CD14-positive monocyte (primary cell): Measurements from ENCODE around the gene HCN2. TPM values are rescaled to one million over a fixed set of nuclear protein-coding genes. Genes with fewer than 3 reads are reported as not detected.

ENCODE experiments used
- DNase-seq, 3 donors: peaks; one replicate each; pipeline ENCODE4 v3.0.0-alpha.2; 2011 to 2022
- H2AFZ ChIP-seq: 2 replicates; pipeline ENCODE4 v1.6.0; 2012; ENCODE audit warnings: mild to moderate bottlenecking, low read depth, low read length, inconsistent platforms; ENCODE audit not compliant: insufficient read depth, poor library complexity, severe bottlenecking
- H3K27ac ChIP-seq, 2 donors: 1 replicate in 1 of 2; 2 replicates in 1 of 2; pipeline ENCODE4 v1.5.1; 2012 to 2013; ENCODE audit warnings: low read length in 2 of 2, control low read depth in 1 of 2, inconsistent platforms in 1 of 2, low read depth in 1 of 2, mild to moderate bottlenecking in 1 of 2
- H3K27me3 ChIP-seq, 2 donors: one replicate each; pipeline versions ENCODE4 v1.6.0 to v1.6.1; 2011 to 2013; ENCODE audit warnings: low read length in 2 of 2; ENCODE audit not compliant: control insufficient read depth in 2 of 2, insufficient read depth in 2 of 2
- H3K36me3 ChIP-seq, 2 donors: replicated peaks in 1 of 2; 1 replicate in 1 of 2; 2 replicates in 1 of 2; pipeline versions ENCODE4 v1.5.1 to v1.6.1; 2012 to 2013; ENCODE audit warnings: low read length in 2 of 2, control low read depth in 1 of 2, inconsistent platforms in 1 of 2, mild to moderate bottlenecking in 1 of 2; ENCODE audit not compliant: insufficient read depth in 2 of 2, control insufficient read depth in 1 of 2
- H3K4me1 ChIP-seq, 2 donors: 1 replicate in 1 of 2; 2 replicates in 1 of 2; pipeline versions ENCODE4 v1.5.1 to v1.6.1; 2012 to 2013; ENCODE audit warnings: low read length in 2 of 2, control low read depth in 1 of 2, inconsistent platforms in 1 of 2, mild to moderate bottlenecking in 1 of 2, moderate library complexity in 1 of 2; ENCODE audit not compliant: insufficient read depth in 2 of 2, control insufficient read depth in 1 of 2
- H3K4me2 ChIP-seq: replicated peaks from 2 replicates; pipeline ENCODE3; 2012; ENCODE audit warnings: low read length, moderate library complexity, mild to moderate bottlenecking; ENCODE audit not compliant: poor library complexity, severe bottlenecking; ENCODE audit errors: extremely low read depth
- H3K4me3 ChIP-seq, 3 experiments: fragments of 200-600 bp in 1 of 3; sonication (generic) in 1 of 3; replicated peaks in 1 of 3; 1 replicate in 2 of 3; 2 replicates in 1 of 3; pipeline ENCODE4 v1.5.1; 2011 to 2013; ENCODE audit warnings: low read length in 3 of 3, mild to moderate bottlenecking in 3 of 3, control low read depth in 2 of 3, low read depth in 2 of 3, inconsistent platforms in 1 of 3, moderate library complexity in 1 of 3
- H3K79me2 ChIP-seq: 2 replicates; pipeline ENCODE4 v1.6.0; 2012; ENCODE audit warnings: mild to moderate bottlenecking, control low read depth, inconsistent platforms, low read length, moderate library complexity; ENCODE audit not compliant: insufficient read depth
- H3K9ac ChIP-seq: 2 replicates; pipeline ENCODE4 v1.6.0; 2017; ENCODE audit warnings: low read length, mild to moderate bottlenecking; ENCODE audit not compliant: insufficient read depth, poor library complexity, severe bottlenecking
- H3K9me3 ChIP-seq, 2 donors: replicated peaks in 1 of 2; 1 replicate in 1 of 2; 2 replicates in 1 of 2; pipeline versions ENCODE4 v1.5.1 to v1.6.1; 2012 to 2013; ENCODE audit warnings: low read length in 2 of 2, control low read depth in 1 of 2; ENCODE audit not compliant: control insufficient read depth in 1 of 2, insufficient read depth in 1 of 2
- H4K20me1 ChIP-seq: 2 replicates; pipeline ENCODE4 v1.6.0; 2012; ENCODE audit warnings: mild to moderate bottlenecking, low read length, control low read depth, moderate library complexity; ENCODE audit not compliant: insufficient read depth
- H3K27ac Mint-ChIP-seq, 7 donors: one replicate each; pipeline ENCODE4 v1.8.0; 2020; ENCODE audit warnings: mild to moderate bottlenecking in 7 of 7, mixed read lengths in 7 of 7, moderate library complexity in 6 of 7, inconsistent platforms in 2 of 7
- H3K27me3 Mint-ChIP-seq, 3 donors: one replicate each; pipeline ENCODE4 v1.8.0; 2021 to 2022; ENCODE audit warnings: low read depth in 3 of 3, mild to moderate bottlenecking in 3 of 3, mixed read lengths in 3 of 3, moderate library complexity in 3 of 3, inconsistent platforms in 1 of 3
- H3K36me3 Mint-ChIP-seq, 2 donors: one replicate each; pipeline ENCODE4 v1.8.0; 2020; ENCODE audit warnings: mixed read lengths in 2 of 2, inconsistent platforms in 1 of 2, mild to moderate bottlenecking in 1 of 2
- H3K4me1 Mint-ChIP-seq: one replicate; pipeline ENCODE4 v1.8.0; 2020; ENCODE audit warnings: mild to moderate bottlenecking, mixed read lengths
- H3K4me3 Mint-ChIP-seq, 2 donors: one replicate each; pipeline ENCODE4 v1.8.0; 2020; ENCODE audit warnings: mild to moderate bottlenecking in 2 of 2, mixed read lengths in 2 of 2, moderate library complexity in 1 of 2
- H3K9me3 Mint-ChIP-seq, 7 donors: one replicate each; pipeline ENCODE4 v1.8.0; 2020 to 2022; ENCODE audit warnings: mixed read lengths in 7 of 7, mild to moderate bottlenecking in 6 of 7, moderate library complexity in 6 of 7, inconsistent platforms in 2 of 7
- WGBS: methylation state at CpG from one replicate; pipeline ENCODE4 v1.1.5; 2013; ENCODE audit warnings: missing lambda C conversion rate; ENCODE audit not compliant: insufficient coverage; 5-methylcytosine and 5-hydroxymethylcytosine counted together
- intact Hi-C, 2 donors: fragments of 100-400 bp; cut with micrococcal nuclease; formaldehyde crosslinking; loops; one replicate each; pipeline versions ENCODE4 v1.15.0 to v1.15.1; 2023
- polyA plus RNA-seq, 3 donors: library from polyadenylated mRNA; depleted of rRNA in 1 of 3; unstranded in 2 of 3; stranded (reverse) in 1 of 3; fragments of 300-500 nt in 2 of 3; fragments of >200 nt in 1 of 3; fragmentation: Illumina TruSeq in 2 of 3; gene quantifications; 1 replicate in 2 of 3; 2 replicates in 1 of 3; pipeline ENCODE4 v1.2.3, GENCODE V29; 2012 to 2021
- TF ChIP-seq, protein P1 (sequence below): fragments of 200-600 bp; IDR thresholded peaks from one replicate; pipeline ENCODE4 v1.8.0; 2022; ENCODE audit warnings: antibody characterized with exemption, mild to moderate bottlenecking

The HCN2 gene
- polyA plus RNA-seq, 3 donors = 0.21 TPM; not detected in 2

DNA sequence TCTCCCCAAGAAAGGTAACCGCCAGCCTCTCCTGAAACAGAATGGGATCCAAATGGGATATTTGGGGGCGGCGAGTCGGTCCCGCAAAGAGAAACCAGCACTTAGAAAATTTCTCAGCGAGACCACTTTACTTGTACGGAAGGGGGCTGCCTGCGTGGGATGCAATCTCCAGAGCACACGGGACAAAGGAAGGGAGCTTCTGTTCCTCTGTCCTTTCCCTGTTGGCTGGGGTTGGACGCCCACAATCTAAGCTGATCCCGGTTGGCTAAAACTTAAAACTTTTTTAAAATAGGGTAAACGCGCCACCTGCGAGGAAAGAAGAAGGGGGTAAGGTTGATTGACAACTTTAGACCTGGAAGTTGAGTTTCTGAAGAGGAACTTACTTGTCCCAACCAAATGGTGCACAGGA is 18.1 kb upstream of the HCN2 start:
- TF ChIP-seq, protein P1, sequence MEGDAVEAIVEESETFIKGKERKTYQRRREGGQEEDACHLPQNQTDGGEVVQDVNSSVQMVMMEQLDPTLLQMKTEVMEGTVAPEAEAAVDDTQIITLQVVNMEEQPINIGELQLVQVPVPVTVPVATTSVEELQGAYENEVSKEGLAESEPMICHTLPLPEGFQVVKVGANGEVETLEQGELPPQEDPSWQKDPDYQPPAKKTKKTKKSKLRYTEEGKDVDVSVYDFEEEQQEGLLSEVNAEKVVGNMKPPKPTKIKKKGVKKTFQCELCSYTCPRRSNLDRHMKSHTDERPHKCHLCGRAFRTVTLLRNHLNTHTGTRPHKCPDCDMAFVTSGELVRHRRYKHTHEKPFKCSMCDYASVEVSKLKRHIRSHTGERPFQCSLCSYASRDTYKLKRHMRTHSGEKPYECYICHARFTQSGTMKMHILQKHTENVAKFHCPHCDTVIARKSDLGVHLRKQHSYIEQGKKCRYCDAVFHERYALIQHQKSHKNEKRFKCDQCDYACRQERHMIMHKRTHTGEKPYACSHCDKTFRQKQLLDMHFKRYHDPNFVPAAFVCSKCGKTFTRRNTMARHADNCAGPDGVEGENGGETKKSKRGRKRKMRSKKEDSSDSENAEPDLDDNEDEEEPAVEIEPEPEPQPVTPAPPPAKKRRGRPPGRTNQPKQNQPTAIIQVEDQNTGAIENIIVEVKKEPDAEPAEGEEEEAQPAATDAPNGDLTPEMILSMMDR = no peak
- Histone ChIP-seq H3K4me1 (peaks cover 60 to 72% of the 10 kb centered on the region in 2 donors), H4K20me1 (peaks cover 40% of the 10 kb centered on the region), H3K9ac (peak overlapping the region; percentile 65), H3K27ac (peak overlapping the region; percentile 75 to 84), H3K9me3 (no peaks in the 10 kb centered on the region), H3K79me2 (peaks cover 65% of the 10 kb centered on the region), H3K27me3 (no peaks in the 10 kb centered on the region), H3K36me3 (no peaks in the 10 kb centered on the region), H2AFZ (peak overlapping the region; percentile 83), H3K4me3 (peak overlapping the region; percentile 48 to 90 (median 52)), H3K4me2 (peak overlapping the region; percentile 84)
- peaks cover 0 to 7% (median 0%) of the 10 kb centered on the region in 7 donors for H3K9me3 Mint-ChIP-seq
- peak overlapping the region; percentile 86 to 97 for H3K4me3 Mint-ChIP-seq
- WGBS = 0% methylated on average over 10 of the region's 14 CpGs
- peaks cover 0 to 2% (median 0%) of the 10 kb centered on the region in 3 donors for H3K27me3 Mint-ChIP-seq
- H3K4me1 Mint-ChIP-seq = peaks cover 67% of the 10 kb centered on the region
- peaks cover 0 to 16% of the 10 kb centered on the region in 2 donors for H3K36me3 Mint-ChIP-seq
- peak overlapping the region; percentile 92 to 99 (median 98) for H3K27ac Mint-ChIP-seq
- intact Hi-C loops = loop anchor here (2.0 to 5.0 kb wide), 5 partner anchors 15 to 91 kb away; partner anchors contain the start of genes CDC34 (in 1 of the 2), FGF22 (in 1 of the 2) and RNF126 (in 1 of the 2)
- peak in 2 of 3 donors; percentile 33 to 40 for DNase-seq

DNA sequence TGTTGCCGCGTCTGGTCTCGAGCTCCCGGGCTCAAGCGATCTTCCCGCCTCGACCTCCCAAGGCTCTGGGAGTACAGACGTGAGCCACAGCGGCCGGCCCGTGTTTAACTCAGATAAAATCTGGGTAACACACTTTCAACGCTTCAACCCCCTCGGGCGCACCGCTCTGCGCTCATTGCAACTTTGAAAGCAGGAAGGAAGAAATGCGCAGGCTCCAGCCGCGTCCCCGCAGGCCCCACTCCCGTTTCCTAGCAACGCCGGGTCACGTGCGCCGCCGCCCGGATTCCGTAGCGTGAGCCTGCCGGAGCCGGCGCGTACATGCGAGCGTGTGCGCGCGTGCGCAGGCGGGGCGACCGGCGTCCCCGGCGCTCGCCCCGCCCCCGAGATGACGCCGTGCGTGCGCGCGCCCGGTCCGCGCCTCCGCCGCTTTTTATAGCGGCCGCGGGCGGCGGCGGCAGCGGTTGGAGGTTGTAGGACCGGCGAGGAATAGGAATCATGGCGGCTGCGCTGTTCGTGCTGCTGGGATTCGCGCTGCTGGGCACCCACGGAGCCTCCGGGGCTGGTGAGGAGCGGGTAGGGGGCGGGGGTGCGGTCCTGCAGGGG is 17.4 kb upstream of the HCN2 start, which contains the start of gene BSG:
BSG (plus strand) TSS at position 457 of the 603 bp plus-strand sequence; CDS start at position 496, 39 bp downstream.
- Mint-ChIP-seq H3K27me3 (peaks cover 0 to 2% (median 0%) of the 10 kb centered on the region in 3 donors), H3K4me3 (peak within 1 kb of the TSS; percentile 89 to 97), H3K27ac (peak within 1 kb of the TSS; percentile 92 to 99 (median 98)), H3K36me3 (peaks cover 0 to 14% of the 10 kb centered on the region in 2 donors), H3K9me3 (peaks cover 0 to 7% (median 0%) of the 10 kb centered on the region in 7 donors), H3K4me1 (peaks cover 62% of the 10 kb centered on the region)
- Histone ChIP-seq H2AFZ (peak within 1 kb of the TSS; percentile 85), H4K20me1 (peaks cover 46% of the 10 kb centered on the region), H3K4me2 (peak within 1 kb of the TSS; percentile 84), H3K27ac (peak within 1 kb of the TSS; percentile 75 to 84), H3K9me3 (no peaks in the 10 kb centered on the region), H3K79me2 (peaks cover 66% of the 10 kb centered on the region), H3K27me3 (no peaks in the 10 kb centered on the region), H3K4me3 (peak within 1 kb of the TSS; percentile 82 to 95 (median 90)), H3K36me3 (no peaks in the 10 kb centered on the region), H3K4me1 (peaks cover 53 to 66% of the 10 kb centered on the region in 2 donors), H3K9ac (peak within 1 kb of the TSS; percentile 88)
- TF ChIP-seq, protein P1 = no peak
- WGBS = under 1% methylated on average over 78 of the region's 79 CpGs
- peak; percentile 97 to 98 (median 98) for DNase-seq
- intact Hi-C loops = loop anchor here (5.0 kb wide), 3 partner anchors 40 to 90 kb away; partner anchors contain the start of genes CDC34 (in 1 of the 2), FGF22 (in 1 of the 2) and RNF126 (in 1 of the 2)
